Endodermal cell (in vitro differentiated cells): ENCODE results near the gene FBXO47. TPM values are rescaled to one million over a fixed set of nuclear protein-coding genes. Genes with fewer than 3 reads are reported as not detected.

Source experiments
- DNase-seq: peaks from one replicate; pipeline ENCODE4 v3.0.0-alpha.2; 2017
- H3K27ac ChIP-seq: 2 replicates; pipeline ENCODE4 v1.5.1; 2013; ENCODE audit warnings: mild to moderate bottlenecking, low read depth, low read length, moderate library complexity
- H3K27me3 ChIP-seq: 2 replicates; pipeline ENCODE4 v1.6.1; 2013; ENCODE audit warnings: mild to moderate bottlenecking, low read length, moderate library complexity; ENCODE audit not compliant: insufficient read depth, control insufficient read depth, poor library complexity, severe bottlenecking
- H3K36me3 ChIP-seq: 2 replicates; pipeline ENCODE4 v1.7.0; 2013; ENCODE audit warnings: mild to moderate bottlenecking, low read length, moderate library complexity; ENCODE audit not compliant: control insufficient read depth, insufficient read depth
- H3K4me1 ChIP-seq: one replicate; pipeline ENCODE4 v1.7.0; 2013; ENCODE audit warnings: low read length; ENCODE audit not compliant: control insufficient read depth, insufficient read depth
- H3K4me3 ChIP-seq: 2 replicates; pipeline ENCODE4 v1.5.1; 2013; ENCODE audit warnings: mild to moderate bottlenecking, low read length, moderate library complexity
- H3K9ac ChIP-seq: 2 replicates; pipeline ENCODE4 v1.6.1; 2013; ENCODE audit warnings: mild to moderate bottlenecking, low read length, moderate library complexity; ENCODE audit not compliant: poor library complexity, severe bottlenecking; ENCODE audit errors: extremely low read depth
- H3K9me3 ChIP-seq: 2 replicates; pipeline ENCODE4 v1.6.1; 2013; ENCODE audit warnings: mild to moderate bottlenecking, low read length, moderate library complexity; ENCODE audit not compliant: control insufficient read depth
- H3K27ac Mint-ChIP-seq: 2 replicates; pipeline ENCODE4 v1.8.0; 2020; ENCODE audit warnings: mixed read lengths
- H3K27me3 Mint-ChIP-seq: 2 replicates; pipeline ENCODE4 v1.8.0; 2021; ENCODE audit warnings: mild to moderate bottlenecking, mixed read lengths; ENCODE audit not compliant: insufficient read depth
- H3K36me3 Mint-ChIP-seq: 2 replicates; pipeline ENCODE4 v1.8.0; 2020; ENCODE audit warnings: low read depth, mixed read lengths
- H3K4me1 Mint-ChIP-seq: 2 replicates; pipeline ENCODE4 v1.8.0; 2020; ENCODE audit warnings: mixed read lengths
- H3K4me3 Mint-ChIP-seq: 2 replicates; pipeline ENCODE4 v1.8.0; 2020; ENCODE audit warnings: mild to moderate bottlenecking, moderate library complexity, mixed read lengths
- H3K9me3 Mint-ChIP-seq: 2 replicates; pipeline ENCODE4 v1.8.0; 2020; ENCODE audit warnings: mild to moderate bottlenecking, mixed read lengths
- WGBS, 2 experiments: methylation state at CpG; one replicate each; pipeline versions ENCODE4 v1.1.5 to v1.1.7; 2013; ENCODE audit warnings: missing lambda C conversion rate in 2 of 2, mixed read lengths in 1 of 2; ENCODE audit not compliant: insufficient coverage in 1 of 2, insufficient read length in 1 of 2; 5-methylcytosine and 5-hydroxymethylcytosine counted together
- long read RNA-seq, 4 experiments: library from polyadenylated mRNA in 2 of 4; library from RNA in 1 of 4; library from capped mRNA in 1 of 4; stranded (forward) in 3 of 4; unstranded in 1 of 4; transcript quantifications; one replicate each; pipeline ENCODE4 v2.0.0, GENCODE V29; 2020 to 2021; ENCODE audit warnings: inconsistent platforms in 1 of 4
- polyA plus RNA-seq, 2 experiments: library from polyadenylated mRNA; stranded (reverse); fragments of 50-300 nt; gene quantifications; one replicate each; pipeline ENCODE4 v1.2.3, GENCODE V29; 2013
- total RNA-seq, 2 donors: library from RNA; stranded (reverse); fragmentation: NEBNext Ultra II Directional in 1 of 2; extraction: Animal tissue kit (Norgen Biotek cat#: 25700) in 1 of 2; gene quantifications; 2 replicates in 1 of 2; 3 replicates in 1 of 2; pipeline ENCODE4 v1.2.1, GENCODE V29; 2021
- TF ChIP-seq, protein P1 (sequence below): fragments of 200-600 bp; sonication (generic); conservative IDR thresholded peaks from 2 replicates; pipeline ENCODE4 v1.5.0; 2021; ENCODE audit warnings: antibody characterized with exemption, mild to moderate bottlenecking

Gene FBXO47, protein sequence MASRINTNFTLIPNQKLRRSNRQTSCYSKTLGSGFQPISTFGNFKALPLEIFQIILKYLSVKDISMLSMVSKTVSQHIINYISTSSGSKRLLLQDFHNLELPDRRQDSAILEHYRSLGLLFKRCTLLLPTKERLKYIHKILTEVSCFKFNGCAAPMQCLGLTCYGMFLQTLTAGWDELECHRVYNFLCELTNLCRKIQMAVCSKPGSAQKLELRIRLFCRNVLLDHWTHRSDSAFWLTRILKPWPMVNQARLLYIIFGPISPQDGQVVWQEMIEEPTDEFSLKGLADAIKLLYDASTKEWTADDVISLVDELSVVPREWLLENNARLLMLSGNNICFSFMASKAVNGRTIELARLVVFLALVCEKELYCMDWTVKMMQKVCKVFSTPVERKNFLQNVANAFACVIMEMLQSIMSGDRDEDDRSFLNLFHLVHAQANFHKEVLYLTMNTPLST
- total RNA-seq = not detected
- polyA plus RNA-seq (2013, experiment 1 of 2) = not detected
- not detected for polyA plus RNA-seq (2013, experiment 2 of 2)
- long read RNA-seq, experiment 1 = 0 reads
- long read RNA-seq, experiment 2 = 0 reads
- long read RNA-seq, experiment 3 = 0 reads
- long read RNA-seq, experiment 4 = 0 reads

DNA sequence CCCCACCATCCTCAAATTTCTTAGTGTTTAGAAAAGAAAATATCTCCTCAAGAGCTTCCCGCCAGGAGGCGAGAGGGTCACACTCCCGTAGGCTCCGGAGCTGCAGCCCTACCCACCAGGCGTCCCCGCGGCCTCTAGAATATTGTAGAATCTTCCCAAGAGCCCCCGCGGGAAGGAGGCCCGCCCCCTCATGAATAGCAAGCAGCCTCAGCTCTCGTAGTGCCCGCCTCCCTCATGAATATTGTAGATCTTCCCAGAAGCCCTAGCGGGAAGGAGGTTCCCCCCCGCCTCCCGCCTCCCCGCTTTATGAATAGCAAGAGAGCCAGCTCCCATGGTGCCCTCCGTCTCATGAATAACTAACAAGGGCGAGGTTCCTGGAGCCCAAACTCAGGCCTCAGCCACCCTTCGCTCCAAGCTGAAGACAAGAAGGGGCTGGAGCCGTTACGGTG is at the start of gene FBXO47:
Gene FBXO47 (minus strand): TSS at position 114 of the 449 bp plus-strand sequence. CDS start 4,378 bp downstream, outside the sequence.
- no peaks in the 10 kb centered on the region for H3K27me3 Mint-ChIP-seq
- H3K4me3 Mint-ChIP-seq = peak within 1 kb of the TSS; percentile 43
- Histone ChIP-seq H3K9ac (no peak within 1 kb of the TSS), H3K27ac (no peak within 1 kb of the TSS), H3K36me3 (no peaks in the 10 kb centered on the region), H3K27me3 (no peaks in the 10 kb centered on the region), H3K4me3 (no peak within 1 kb of the TSS), H3K4me1 (no peaks in the 10 kb centered on the region), H3K9me3 (no peaks in the 10 kb centered on the region)
- peaks cover 3% of the 10 kb centered on the region for H3K4me1 Mint-ChIP-seq
- H3K36me3 Mint-ChIP-seq = no peaks in the 10 kb centered on the region
- TF ChIP-seq, protein P1, sequence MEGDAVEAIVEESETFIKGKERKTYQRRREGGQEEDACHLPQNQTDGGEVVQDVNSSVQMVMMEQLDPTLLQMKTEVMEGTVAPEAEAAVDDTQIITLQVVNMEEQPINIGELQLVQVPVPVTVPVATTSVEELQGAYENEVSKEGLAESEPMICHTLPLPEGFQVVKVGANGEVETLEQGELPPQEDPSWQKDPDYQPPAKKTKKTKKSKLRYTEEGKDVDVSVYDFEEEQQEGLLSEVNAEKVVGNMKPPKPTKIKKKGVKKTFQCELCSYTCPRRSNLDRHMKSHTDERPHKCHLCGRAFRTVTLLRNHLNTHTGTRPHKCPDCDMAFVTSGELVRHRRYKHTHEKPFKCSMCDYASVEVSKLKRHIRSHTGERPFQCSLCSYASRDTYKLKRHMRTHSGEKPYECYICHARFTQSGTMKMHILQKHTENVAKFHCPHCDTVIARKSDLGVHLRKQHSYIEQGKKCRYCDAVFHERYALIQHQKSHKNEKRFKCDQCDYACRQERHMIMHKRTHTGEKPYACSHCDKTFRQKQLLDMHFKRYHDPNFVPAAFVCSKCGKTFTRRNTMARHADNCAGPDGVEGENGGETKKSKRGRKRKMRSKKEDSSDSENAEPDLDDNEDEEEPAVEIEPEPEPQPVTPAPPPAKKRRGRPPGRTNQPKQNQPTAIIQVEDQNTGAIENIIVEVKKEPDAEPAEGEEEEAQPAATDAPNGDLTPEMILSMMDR = peak; percentile 56
- peak; percentile 99 for DNase-seq
- WGBS, 2 experiments = 71 to 89% methylated on average over 9 to 21 of the region's 21 CpGs
- peak within 1 kb of the TSS; percentile 52 for H3K27ac Mint-ChIP-seq
- peaks cover 3% of the 10 kb centered on the region for H3K9me3 Mint-ChIP-seq

DNA sequence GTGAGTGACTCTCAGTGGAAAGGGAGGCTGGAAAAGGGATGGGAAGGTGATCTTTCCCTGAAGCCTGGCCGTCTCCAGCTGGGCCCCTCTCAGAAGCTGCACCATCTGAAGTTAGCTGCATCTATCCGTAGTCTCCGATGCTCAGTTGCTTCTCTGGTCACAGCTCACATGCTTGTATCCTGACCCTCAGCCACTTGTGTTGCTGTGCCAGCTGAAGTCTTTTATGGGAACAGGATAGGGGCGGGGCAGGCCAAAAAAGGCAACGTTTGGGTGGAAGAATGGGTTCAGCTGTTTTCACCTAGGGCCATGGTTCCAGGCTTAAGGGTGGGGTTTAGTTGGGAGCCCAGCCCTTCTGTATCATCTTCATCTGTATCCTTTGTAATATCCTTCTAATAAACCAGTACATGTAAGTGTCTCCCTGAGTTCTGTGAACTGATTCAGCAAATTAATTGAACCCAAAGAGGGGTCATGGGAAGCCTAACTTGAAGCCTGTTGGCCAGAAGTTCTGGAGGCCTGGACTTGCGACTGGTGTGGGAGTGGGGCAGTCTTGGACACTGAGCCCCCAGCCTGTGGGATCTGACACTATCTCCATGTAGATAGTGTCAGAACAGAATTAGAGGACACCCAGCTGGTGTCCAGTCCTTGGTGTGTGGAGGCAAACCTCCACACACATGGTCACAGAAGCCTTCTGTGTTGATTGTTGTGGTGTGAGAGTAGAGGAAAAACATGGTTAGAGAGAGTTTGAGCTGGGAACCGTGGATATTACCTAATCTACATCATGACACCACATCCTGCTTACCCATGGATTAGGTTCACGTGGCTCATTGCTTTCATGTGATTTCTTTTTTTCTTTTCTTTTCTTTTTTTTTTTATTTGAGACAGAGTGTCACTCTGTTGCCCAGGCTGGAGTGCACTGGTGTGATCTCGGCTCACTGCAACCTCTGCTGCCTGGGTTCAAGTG is 49.3 kb upstream of the FBXO47 start:
- Histone ChIP-seq H3K36me3 (no peaks in the 10 kb centered on the region), H3K9ac (no peak overlapping the region), H3K27ac (no peak overlapping the region), H3K4me3 (no peak overlapping the region), H3K4me1 (peaks cover 8% of the 10 kb centered on the region), H3K9me3 (no peaks in the 10 kb centered on the region), H3K27me3 (no peaks in the 10 kb centered on the region)
- Mint-ChIP-seq H3K27me3 (peaks cover 3% of the 10 kb centered on the region), H3K9me3 (no peaks in the 10 kb centered on the region), H3K27ac (no peak overlapping the region), H3K4me1 (peaks cover 26% of the 10 kb centered on the region), H3K4me3 (no peak overlapping the region), H3K36me3 (no peaks in the 10 kb centered on the region)
- WGBS, 2 experiments = 92% methylated on average over 5 to 9 of the region's 9 CpGs
- no peak for DNase-seq
- TF ChIP-seq, protein P1 = no peak

DNA sequence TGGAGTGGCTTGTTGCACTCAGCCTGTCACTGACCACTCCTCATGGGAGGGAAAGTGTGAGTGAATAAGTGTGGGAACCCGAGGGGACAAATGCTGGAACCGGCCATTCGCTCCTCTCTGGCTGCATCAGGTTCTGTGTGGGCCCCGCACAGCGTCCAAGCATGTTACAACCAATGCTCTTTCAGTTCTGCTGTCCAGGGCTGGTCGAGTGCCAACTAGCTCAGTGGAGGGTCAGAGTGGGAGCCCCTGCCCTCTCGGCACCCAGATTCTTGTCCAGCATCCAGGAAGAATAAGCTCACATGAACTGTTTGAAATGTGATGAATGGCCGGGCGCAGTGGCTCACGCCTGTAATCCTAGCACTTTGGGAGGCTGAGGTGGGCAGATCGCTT is 48.3 kb upstream of the FBXO47 start:
- peaks cover 3% of the 10 kb centered on the region for H3K27me3 Mint-ChIP-seq
- H3K4me3 ChIP-seq = no peak overlapping the region
- peaks cover 8% of the 10 kb centered on the region for H3K4me1 ChIP-seq
- H3K27ac ChIP-seq = no peak overlapping the region
- no peaks in the 10 kb centered on the region for H3K9me3 ChIP-seq
- H3K27ac Mint-ChIP-seq = no peak overlapping the region
- H3K27me3 ChIP-seq = no peaks in the 10 kb centered on the region
- no peak for DNase-seq
- H3K9me3 Mint-ChIP-seq = no peaks in the 10 kb centered on the region
- H3K4me1 Mint-ChIP-seq = peaks cover 26% of the 10 kb centered on the region
- H3K4me3 Mint-ChIP-seq = no peak overlapping the region
- no peaks in the 10 kb centered on the region for H3K36me3 ChIP-seq
- no peak overlapping the region for H3K9ac ChIP-seq
- TF ChIP-seq, protein P1 = no peak
- WGBS, 2 experiments = 83 to 95% methylated on average over 4 to 11 of the region's 11 CpGs
- no peaks in the 10 kb centered on the region for H3K36me3 Mint-ChIP-seq
